ENCODE measurements around the gene STK32C.
A peak's percentile ranks its signal among the peaks of the same experiment; 100 is the strongest.

Gene STK32C

DNA sequence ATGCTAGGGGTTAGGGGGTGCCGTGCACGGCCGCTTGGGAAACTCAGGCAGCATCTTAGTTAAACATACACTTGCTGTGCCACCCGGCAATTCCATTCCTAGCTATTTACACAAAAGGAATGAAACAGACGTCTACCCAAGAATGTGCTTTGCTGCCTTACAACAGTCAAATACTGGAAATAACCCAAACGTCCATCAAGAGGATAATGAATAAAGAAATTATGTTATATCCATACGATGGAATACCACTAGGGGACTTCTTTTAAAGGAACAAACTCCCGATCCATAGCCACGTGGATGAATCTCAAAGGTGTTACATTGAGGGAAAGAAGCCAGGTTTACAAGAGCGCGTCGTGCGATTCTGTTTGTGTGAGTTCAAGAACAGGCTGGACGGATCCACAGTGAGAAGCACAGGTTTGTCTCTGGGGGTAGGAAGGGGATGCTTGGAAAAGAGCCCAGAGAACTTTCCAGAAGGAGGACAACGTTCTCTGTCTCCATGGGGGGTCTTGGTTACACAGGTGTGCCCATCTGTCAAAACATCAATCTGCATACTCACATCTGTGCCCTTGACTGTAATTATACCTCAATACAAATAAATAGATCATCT lies 41.8 kb downstream of the STK32C start:
- no peak for DNase-seq (ENCODE audit: low spot score)

GRCh38 chr10:132264966-132265889 lies 42.5 kb downstream of the STK32C start:
- DNase-seq (ENCODE audit: low spot score) = peak; percentile 77

GRCh38 chr10:132264306-132264950 lies 43.3 kb downstream of the STK32C start:
- no peak for DNase-seq (ENCODE audit: low spot score)

GRCh38 chr10:132263866-132264265 lies 43.9 kb downstream of the STK32C start:
- DNase-seq (ENCODE audit: low spot score) = no peak

DNA sequence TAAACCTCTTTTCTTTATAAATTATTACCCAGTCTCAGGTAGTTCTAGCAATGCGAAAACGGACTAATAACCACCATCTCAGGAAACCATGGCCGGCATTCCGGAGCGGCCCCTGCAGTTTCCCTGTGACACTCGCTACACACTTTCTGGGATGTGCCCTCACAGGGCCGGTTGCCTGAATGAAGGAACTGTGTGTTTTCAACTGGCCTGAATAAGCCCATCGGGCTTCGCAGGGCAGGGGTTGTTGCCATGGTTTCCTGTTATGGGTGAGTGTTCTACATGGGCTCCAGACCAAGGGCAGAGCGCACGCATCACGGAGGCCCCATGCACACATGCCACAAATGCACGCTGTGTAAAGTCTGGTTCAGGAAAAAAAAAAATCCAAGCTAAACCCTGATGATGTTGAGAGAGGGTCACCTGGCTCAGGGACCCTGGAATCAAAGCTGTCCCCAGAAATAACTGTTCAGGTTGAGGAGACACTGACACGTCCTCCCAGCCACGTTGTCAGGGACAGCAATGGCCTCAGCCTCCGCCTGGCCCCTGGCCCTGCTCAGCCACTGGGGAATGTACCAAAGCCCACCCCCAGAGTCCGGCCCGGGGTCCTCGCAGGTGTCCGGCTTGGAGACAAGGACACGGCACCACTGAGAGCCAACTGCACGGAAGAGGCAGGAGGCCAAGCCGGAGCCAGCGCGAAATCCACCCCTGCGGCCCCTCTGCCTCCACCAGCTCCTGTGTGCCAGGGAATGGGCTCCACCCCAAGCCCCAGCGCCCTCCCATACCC lies 47.9 kb downstream of the STK32C start:
- DNase-seq (ENCODE audit: low spot score) = no peak

DNA sequence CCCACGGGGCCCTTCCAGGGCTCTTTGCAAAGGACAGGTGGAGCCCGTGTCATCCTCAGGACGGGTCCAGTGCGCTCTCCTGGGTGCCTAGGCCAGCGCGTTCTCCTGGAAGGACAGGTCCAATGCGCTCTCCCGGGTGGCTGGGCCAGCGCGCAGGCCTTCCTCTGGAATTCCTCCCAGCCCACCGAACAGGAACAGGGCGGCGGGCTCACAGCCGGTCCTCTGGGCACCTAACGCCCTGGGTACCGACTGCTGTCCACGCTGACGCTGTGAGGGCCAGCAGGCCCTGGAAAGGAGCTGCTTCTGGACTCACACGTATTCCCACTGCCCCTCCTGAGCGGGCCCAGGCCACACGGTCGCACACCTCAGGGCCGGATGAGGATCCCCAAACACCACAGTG lies 49.3 kb downstream of the STK32C start:
- DNase-seq (ENCODE audit: low spot score) = no peak

DNA sequence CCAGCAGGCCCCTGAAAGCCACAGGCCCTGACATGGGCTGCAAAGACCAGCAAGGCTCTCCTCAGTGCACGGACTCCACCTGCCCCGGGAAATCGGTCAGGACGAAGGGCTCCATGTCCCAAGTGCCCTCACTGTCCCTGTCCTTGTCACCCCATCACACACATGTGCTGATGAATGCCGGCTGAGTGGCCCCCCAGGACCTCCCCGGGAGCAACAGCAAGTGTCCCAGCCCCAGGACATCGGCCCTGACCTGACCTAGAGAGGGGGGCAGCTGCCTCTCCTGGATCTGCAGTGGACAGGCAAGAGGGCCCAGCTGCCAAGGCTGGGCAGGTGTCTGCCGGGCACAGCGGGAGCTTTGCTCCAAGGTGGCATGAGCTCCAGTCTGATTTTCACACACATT lies 49.8 kb downstream of the STK32C start:
- DNase-seq (ENCODE audit: low spot score) = no peak

GRCh38 chr10:132257271-132257670 lies 50.5 kb downstream of the STK32C start:
- peak; percentile 92 for DNase-seq (ENCODE audit: low spot score)

DNA sequence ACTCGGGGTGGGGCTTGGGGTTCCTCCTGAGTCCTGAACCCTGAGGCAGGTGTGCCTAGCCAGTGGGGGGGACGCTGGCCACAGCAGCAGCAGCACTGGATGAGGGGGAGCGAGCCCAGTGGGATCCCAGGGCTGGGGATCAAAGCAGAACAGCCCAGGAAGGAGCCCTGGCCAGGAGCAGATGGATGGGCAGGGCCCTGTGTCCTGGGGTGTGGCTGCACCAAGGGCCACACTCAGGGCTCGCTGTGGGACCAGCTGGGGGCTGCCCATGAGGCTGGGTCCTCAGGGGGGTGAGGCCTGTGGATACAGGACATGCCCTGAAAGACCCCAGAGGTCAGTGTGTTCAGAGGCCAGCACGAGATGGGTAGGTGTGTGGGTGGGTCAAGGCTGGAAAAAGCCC lies 50.9 kb downstream of the STK32C start:
- no peak for DNase-seq (ENCODE audit: low spot score)

- DNase-seq (ENCODE audit: low spot score) = no peak
Measured at GRCh38 chr10:132255489-132256344, 52.0 kb downstream of the STK32C start.

DNA sequence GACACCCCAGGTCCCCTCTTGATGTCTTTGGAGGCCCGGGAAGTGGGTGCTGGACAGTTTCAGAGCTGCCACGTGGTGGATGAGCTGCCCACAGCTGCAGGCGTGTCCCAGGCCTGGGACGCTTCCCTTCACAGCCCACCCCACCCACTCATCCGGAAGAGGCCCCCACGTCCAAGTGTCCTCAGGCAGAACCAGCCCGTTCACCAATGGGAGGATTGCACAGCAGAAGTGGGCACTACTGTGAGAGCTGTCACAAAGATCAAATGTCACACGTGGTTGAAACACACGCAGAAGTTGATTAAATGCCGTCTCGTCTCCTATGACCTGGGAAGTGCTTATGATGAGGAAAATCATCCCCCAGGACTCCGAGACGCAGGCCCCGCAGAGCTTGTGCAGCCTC lies 52.9 kb downstream of the STK32C start:
- DNase-seq (ENCODE audit: low spot score) = no peak

DNA sequence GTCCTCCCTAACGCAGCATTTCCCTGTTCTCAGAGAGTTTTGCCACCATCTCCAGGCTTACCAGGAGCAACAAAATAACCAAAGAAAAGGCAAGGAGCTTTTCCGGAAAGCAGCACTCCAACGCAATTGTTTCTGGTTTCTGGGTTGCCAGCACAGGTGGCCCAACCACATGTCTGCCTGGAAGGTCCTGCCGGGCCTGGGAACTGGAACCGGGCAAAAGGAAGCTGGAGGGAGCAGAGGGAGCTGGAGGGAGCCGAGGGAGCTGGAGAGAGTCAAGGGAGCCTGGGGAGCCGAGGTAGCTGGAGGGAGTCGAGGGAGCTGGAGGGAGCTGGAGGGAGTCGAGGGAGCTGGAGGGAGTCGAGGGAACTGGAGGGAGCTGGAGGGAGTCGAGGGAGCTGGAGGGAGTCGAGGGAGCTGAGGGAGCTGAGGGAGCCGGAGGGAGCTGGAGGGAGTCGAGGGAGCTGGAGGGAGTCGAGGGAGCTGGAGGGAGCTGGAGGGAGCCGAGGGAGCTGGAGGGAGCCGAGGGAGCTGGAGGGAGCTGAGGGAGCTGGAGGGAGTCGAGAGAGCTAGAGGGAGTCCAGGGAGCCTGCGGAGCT lies 54.6 kb downstream of the STK32C start:
- no peak for DNase-seq (ENCODE audit: low spot score)

GRCh38 chr10:132252412-132252811 lies 55.3 kb downstream of the STK32C start:
- no peak for DNase-seq (ENCODE audit: low spot score)

DNA sequence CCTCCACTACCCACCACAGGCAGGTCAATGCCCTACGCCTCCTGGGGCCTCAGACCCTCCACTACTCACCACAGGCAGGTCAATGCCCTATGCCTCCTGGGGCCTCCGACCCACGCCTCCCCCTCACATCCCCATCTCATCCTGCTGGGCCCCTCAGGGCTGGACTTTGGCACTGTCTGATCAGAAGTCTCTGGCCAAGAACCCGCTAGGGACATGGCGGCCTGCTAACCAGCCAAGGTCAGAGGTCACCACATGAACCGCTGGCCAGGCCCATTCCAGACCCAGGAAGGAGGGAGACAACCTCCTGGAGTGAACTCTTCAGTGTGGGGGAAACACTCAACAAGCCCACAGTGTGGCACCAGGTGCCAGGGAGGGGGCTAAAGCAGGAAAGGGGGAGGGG lies 55.8 kb downstream of the STK32C start:
- no peak for DNase-seq (ENCODE audit: low spot score)

DNA sequence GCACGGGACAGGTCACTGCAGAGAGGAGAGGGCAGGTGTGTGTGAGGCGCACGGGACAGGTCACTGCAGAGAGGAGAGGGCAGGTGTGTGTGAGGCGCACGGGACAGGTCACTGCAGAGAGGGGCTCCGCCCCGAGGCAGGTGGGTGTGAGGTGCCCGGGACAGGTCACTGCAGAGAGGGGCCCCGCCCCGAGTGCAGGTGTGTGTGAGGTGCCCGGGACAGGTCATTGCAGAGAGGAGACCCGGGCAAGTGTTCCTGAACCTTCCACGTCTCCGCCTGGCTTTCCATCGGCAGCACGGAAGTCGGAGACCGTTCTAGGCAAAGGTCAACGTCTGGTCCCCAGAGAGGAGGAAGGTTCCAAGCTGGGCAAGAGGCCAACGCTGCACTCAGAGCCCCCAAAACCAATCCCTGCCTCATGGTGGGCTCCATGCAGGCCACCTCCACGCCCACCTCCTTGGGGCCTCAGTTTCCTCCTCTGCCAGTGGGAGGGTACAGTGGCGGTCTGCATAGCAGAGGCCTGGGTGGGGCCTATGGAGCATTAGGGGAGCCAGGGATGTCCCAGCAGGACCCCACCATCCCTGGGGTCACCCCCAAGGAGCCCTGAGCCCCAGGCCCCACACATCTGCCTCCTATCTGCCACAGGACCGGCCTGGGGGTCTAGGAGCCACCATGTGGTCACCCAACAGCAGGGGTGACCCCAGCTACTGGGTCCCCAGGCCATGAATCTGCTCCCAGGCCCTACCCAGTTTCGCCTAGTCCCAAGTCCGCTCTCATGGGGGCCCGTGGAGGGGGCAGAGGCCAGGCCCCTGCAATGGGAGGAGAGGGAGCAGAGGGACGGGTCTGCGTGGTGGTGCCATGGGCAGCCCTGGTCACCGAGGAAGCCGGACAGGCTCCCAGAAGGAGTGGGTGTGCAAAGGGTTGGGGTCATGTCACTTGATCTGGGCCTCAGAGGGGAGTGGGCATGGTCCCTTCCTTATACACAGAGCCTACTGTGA lies 57.0 kb downstream of the STK32C start:
- no peak for DNase-seq (ENCODE audit: low spot score)

DNA sequence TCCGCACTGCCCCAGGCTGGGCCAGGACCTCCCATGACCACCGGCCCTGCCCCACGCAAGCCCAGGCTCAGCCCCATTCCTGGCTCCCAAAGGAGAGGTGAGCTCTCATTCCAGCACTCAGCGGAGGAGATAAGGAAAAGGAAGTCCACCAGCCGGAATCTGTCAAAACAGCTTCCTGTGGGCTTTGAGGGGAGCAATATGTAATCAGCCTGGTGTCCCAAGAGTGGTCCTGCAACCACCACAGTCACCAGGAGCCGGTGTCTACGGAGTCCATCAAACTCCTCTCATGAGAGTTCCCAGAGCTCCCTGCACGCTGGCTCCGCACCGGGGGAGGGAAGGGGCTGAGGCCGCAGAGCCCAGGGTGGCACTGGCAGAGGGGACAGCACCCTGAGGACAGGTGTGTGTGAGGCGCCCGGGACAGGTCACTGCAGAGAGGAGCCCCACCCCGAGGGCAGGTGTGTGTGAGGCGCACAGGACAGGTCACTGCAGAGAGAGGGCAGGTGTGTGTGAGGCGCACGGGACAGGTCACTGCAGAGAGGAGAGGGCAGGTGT lies 57.9 kb downstream of the STK32C start:
- no peak for DNase-seq (ENCODE audit: low spot score)

GRCh38 chr10:132249226-132249724 lies 58.5 kb downstream of the STK32C start:
- DNase-seq (ENCODE audit: low spot score) = no peak

GRCh38 chr10:132248455-132249225 lies 59.1 kb downstream of the STK32C start:
- peak; percentile 91 for DNase-seq (ENCODE audit: low spot score)

Data from AG20443 (cell line).